GM19463 (cell line): ENCODE data around the gene ZNF274.
"Not testable (repeated sequence)": the region's sequence is repeated elsewhere in the genome, so short reads cannot be mapped to it uniquely, and the experiment has no call there.

Experiments used
- ATAC-seq: cut with Tn5 transposase; IDR thresholded peaks from one replicate; pipeline ENCODE4 v1.9.1; 2021; ENCODE audit warnings: mild to moderate bottlenecking, moderate library complexity; ENCODE audit not compliant: unreplicated experiment

Gene ZNF274

GRCh38 chr19:58209577-58209976, 26.7 kb downstream of the ZNF274 start:
- no peak for ATAC-seq

GRCh38 chr19:58212336-58213074, 29.6 kb downstream of the ZNF274 start:
- no peak for ATAC-seq

GRCh38 chr19:58213075-58213369, 30.2 kb downstream of the ZNF274 start:
- ATAC-seq = no peak

- no peak for ATAC-seq
Observed at GRCh38 chr19:58217069-58217481, 34.2 kb downstream of the ZNF274 start.

GRCh38 chr19:58217607-58218391, 34.9 kb downstream of the ZNF274 start:
- no peak for ATAC-seq

GRCh38 chr19:58218899-58219298, 36.0 kb downstream of the ZNF274 start:
- ATAC-seq = no peak

- no peak for ATAC-seq
Observed at GRCh38 chr19:58227964-58228584, 45.2 kb downstream of the ZNF274 start.

GRCh38 chr19:58228585-58229254, 45.9 kb downstream of the ZNF274 start, which contains the start of gene ZNF544:
Gene ZNF544, plus strand, starts transcription at chr19:58228914. Its CDS starts 15,110 bp downstream, at chr19:58244024.
- peak; percentile 93 for ATAC-seq

- ATAC-seq = no peak
Observed at GRCh38 chr19:58229255-58229639, 46.4 kb downstream of the ZNF274 start.

- ATAC-seq = no peak
Observed at GRCh38 chr19:58237324-58237723, 54.5 kb downstream of the ZNF274 start.

GRCh38 chr19:58243351-58243750, 60.5 kb downstream of the ZNF274 start:
- ATAC-seq = no peak

- no peak for ATAC-seq
Observed at GRCh38 chr19:58248886-58249285, 66.0 kb downstream of the ZNF274 start.

GRCh38 chr19:58252102-58252685, 69.3 kb downstream of the ZNF274 start:
- ATAC-seq = no peak

GRCh38 chr19:58258259-58258658, 75.4 kb downstream of the ZNF274 start:
- ATAC-seq = not testable (repeated sequence)

- ATAC-seq = no peak
Observed at GRCh38 chr19:58261600-58261967, 78.7 kb downstream of the ZNF274 start.

GRCh38 chr19:58261968-58262921, 79.4 kb downstream of the ZNF274 start:
- no peak for ATAC-seq

- no peak for ATAC-seq
Observed at GRCh38 chr19:58262922-58263296, 80.0 kb downstream of the ZNF274 start.
